ENCODE data around the gene FAM131A. TPM values are rescaled to one million over a fixed set of nuclear protein-coding genes. Genes with fewer than 3 reads are reported as not detected.

The FAM131A gene
- polyA plus RNA-seq, 1 donor (not counting 4 experiments of a cell fraction or from before 2014, with no cell fraction given) = 10.8 TPM

DNA sequence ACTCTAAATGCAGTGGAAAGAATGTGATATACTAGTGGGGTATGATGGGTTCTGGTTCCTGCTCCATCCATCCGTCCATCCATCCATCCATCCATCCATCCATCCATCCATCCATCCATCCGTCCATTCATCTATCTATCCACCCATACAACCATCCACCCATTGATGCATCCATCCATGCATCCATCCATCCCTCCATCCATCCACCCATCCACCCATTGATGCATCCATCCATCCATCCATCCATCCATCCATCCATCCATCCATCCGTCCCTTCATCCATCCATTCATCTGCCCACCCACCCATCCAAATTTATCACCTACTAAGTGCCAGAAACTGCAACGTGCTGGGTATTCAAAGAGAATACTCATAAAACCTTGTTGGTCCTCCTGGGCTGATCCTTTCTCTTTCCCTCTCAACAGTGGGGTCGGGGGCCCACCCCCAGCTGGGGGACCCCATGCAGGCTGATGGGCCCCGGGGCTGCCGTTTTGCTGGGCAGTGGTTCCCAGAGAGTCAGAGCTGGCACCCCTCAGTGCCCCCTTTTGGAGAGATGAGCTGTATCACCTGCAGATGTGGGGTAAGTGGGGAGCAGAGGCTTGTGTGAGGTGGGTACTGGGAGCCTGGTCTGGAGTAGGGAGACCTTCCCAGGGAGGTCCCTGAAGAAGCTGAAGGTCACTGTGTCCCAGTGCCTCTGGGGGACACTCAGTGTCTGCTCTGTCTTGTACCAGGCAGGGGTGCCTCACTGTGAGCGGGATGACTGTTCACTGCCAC lies 51.0 kb downstream of the FAM131A start:
- Histone ChIP-seq H3K27me3 (ENCODE audit: control insufficient read depth, extremely low read depth, insufficient read depth, low read length) (peaks cover 9% of the 10 kb centered on the region), H3K9me1 (ENCODE audit: control insufficient read depth, extremely low read depth, insufficient read depth, low read length) (no peaks in the 10 kb centered on the region), H3K4me2 (ENCODE audit: control insufficient read depth, extremely low read depth, insufficient read depth, low read depth, low read length) (no peak overlapping the region), H3K4me3 (ENCODE audit: control insufficient read depth in 2 of 3, extremely low read depth in 1 of 3, insufficient read depth in 2 of 3, low read depth in 1 of 3, low read length in 3 of 3) (no peak overlapping the region), H4K20me1 (ENCODE audit: control insufficient read depth, extremely low read depth, insufficient read depth, low read length) (no peaks in the 10 kb centered on the region), H3K9ac (ENCODE audit: control insufficient read depth, extremely low read depth, insufficient read depth, low read length) (no peak overlapping the region), H3K27ac (ENCODE audit: control insufficient read depth, insufficient read depth, low read length) (no peak overlapping the region), H3K4me1 (ENCODE audit: control insufficient read depth, extremely low read depth, insufficient read depth, low read length) (no peaks in the 10 kb centered on the region), H3K36me3 (ENCODE audit: control insufficient read depth in 2 of 2, extremely low read depth in 1 of 2, insufficient read depth in 2 of 2, low read length in 2 of 2) (no peaks in the 10 kb centered on the region), H2AFZ (ENCODE audit: control insufficient read depth, low read length) (no peak overlapping the region), H3K9me3 (ENCODE audit: control insufficient read depth, low read depth, low read length) (no peaks in the 10 kb centered on the region), H3K79me2 (ENCODE audit: control insufficient read depth, insufficient read depth, low read length) (no peaks in the 10 kb centered on the region)
- no peak for DNase-seq (ENCODE audit: low read depth, low spot score)
- FAIRE-seq = no peak
- dilution Hi-C loops (cut with MboI; ENCODE audit: extremely low pct_ligation_motif_present, low sequenced_read_pairs) = no loop called here
- TF ChIP-seq EZH2 (IDR thresholded peaks at IDR 0.05; ENCODE audit: low read length) = no peak
- TF ChIP-seq CTCF (optimal IDR thresholded peaks at IDR 0.05 in 1 of 3, IDR thresholded peaks at IDR 0.05 in 1 of 3, conservative IDR thresholded peaks at IDR 0.05 in 1 of 3; ENCODE audit: extremely low read depth in 1 of 3, insufficient read depth in 2 of 3, low read length in 3 of 3) = no peak

DNA sequence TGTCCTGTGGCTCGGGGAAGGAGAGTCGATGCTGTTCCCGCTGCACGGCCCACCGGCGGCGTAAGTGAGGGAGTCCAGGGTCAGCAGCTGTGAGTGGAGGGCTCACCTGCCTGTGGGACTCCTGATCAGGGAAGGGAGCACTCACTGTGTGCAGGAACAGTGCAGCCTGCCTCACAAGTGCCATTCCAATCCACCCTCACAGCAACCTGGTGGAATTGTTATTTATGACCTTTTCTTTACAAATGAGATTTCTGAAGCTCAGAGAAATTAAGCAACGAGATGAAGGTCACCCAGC lies 51.5 kb downstream of the FAM131A start:
- dilution Hi-C loops (cut with MboI; ENCODE audit: extremely low pct_ligation_motif_present, low sequenced_read_pairs) = no loop called here
- no peak overlapping the region for H2AFZ ChIP-seq (ENCODE audit: control insufficient read depth, low read length)
- no peaks in the 10 kb centered on the region for H3K9me3 ChIP-seq (ENCODE audit: control insufficient read depth, low read depth, low read length)
- H3K4me2 ChIP-seq (ENCODE audit: control insufficient read depth, extremely low read depth, insufficient read depth, low read depth, low read length) = no peak overlapping the region
- no peaks in the 10 kb centered on the region for H3K4me1 ChIP-seq (ENCODE audit: control insufficient read depth, extremely low read depth, insufficient read depth, low read length)
- H3K27me3 ChIP-seq (ENCODE audit: control insufficient read depth, extremely low read depth, insufficient read depth, low read length) = peaks cover 9% of the 10 kb centered on the region
- no peaks in the 10 kb centered on the region for H3K9me1 ChIP-seq (ENCODE audit: control insufficient read depth, extremely low read depth, insufficient read depth, low read length)
- H3K9ac ChIP-seq (ENCODE audit: control insufficient read depth, extremely low read depth, insufficient read depth, low read length) = no peak overlapping the region
- no peaks in the 10 kb centered on the region for H3K79me2 ChIP-seq (ENCODE audit: control insufficient read depth, insufficient read depth, low read length)
- no peak overlapping the region for H3K4me3 ChIP-seq (ENCODE audit: control insufficient read depth in 2 of 3, extremely low read depth in 1 of 3, insufficient read depth in 2 of 3, low read depth in 1 of 3, low read length in 3 of 3)
- DNase-seq (ENCODE audit: low read depth, low spot score) (no peak), FAIRE-seq (no peak)
- no peaks in the 10 kb centered on the region for H4K20me1 ChIP-seq (ENCODE audit: control insufficient read depth, extremely low read depth, insufficient read depth, low read length)
- no peak overlapping the region for H3K27ac ChIP-seq (ENCODE audit: control insufficient read depth, insufficient read depth, low read length)
- H3K36me3 ChIP-seq (ENCODE audit: control insufficient read depth in 2 of 2, extremely low read depth in 1 of 2, insufficient read depth in 2 of 2, low read length in 2 of 2) = no peaks in the 10 kb centered on the region
- TF ChIP-seq CTCF (optimal IDR thresholded peaks at IDR 0.05 in 1 of 3, IDR thresholded peaks at IDR 0.05 in 1 of 3, conservative IDR thresholded peaks at IDR 0.05 in 1 of 3; ENCODE audit: extremely low read depth in 1 of 3, insufficient read depth in 2 of 3, low read length in 3 of 3) (no peak), EZH2 (IDR thresholded peaks at IDR 0.05; ENCODE audit: low read length) (no peak)
